ENCODE measurements around the gene VIPAS39. TPM values are rescaled to one million over a fixed set of nuclear protein-coding genes. Genes with fewer than 3 reads are reported as not detected.

VIPAS39 gene
- total and polyA plus RNA-seq, 2 of the 4 experiments (the other 2 are of a cell fraction): 19.0 to 43.0 TPM

GRCh38 chr14:77407158-77407557 is 50.2 kb downstream of the VIPAS39 start:
- no peak for DNase-seq
- BruUV-seq (replicated peaks): no TSS peak

More at GRCh38 chr14:77407158-77407557, 50.2 kb downstream of the VIPAS39 start:
- Histone ChIP-seq H3K79me1 (ENCODE audit: low read depth in 1 of 2, low read length in 2 of 2) (no peaks in the 10 kb centered on the region), H3K4ac (ENCODE audit: low read depth, low read length) (no peak overlapping the region), H3K9me1 (ENCODE audit: insufficient read depth, low read length) (no peaks in the 10 kb centered on the region), H2AK9ac (replicated peaks; ENCODE audit: low read depth, low read length, poor library complexity) (no peak overlapping the region), H4K20me1 (ENCODE audit: insufficient read depth, low read length) (no peaks in the 10 kb centered on the region), H3K23ac (ENCODE audit: low read depth, low read length) (no peak overlapping the region), H3K27ac (ENCODE audit: insufficient read depth, low read length) (no peak overlapping the region), H4K8ac (ENCODE audit: low read depth in 2 of 2, low read length in 2 of 2) (no peak overlapping the region), H3K9me3 (ENCODE audit: control insufficient read depth, insufficient read depth, low read length) (no peaks in the 10 kb centered on the region), H2AK5ac (ENCODE audit: low read depth, low read length) (no peak overlapping the region), H3K4me2 (ENCODE audit: low read depth, low read length) (no peak overlapping the region), H3K4me3 (ENCODE audit: insufficient read depth, low read depth, low read length) (no peak overlapping the region), H3K27me3 (ENCODE audit: control insufficient read depth, insufficient read depth, low read length) (peaks cover 10% of the 10 kb centered on the region), H2BK120ac (ENCODE audit: low read depth, low read length) (no peak overlapping the region), H2BK15ac (ENCODE audit: low read depth, low read length) (no peak overlapping the region), H3K9ac (ENCODE audit: low read depth, low read length) (no peak overlapping the region), H3K56ac (ENCODE audit: extremely low read depth, insufficient read depth, low read length) (no peak overlapping the region), H2BK20ac (ENCODE audit: low read depth, low read length) (no peak overlapping the region), H2BK5ac (ENCODE audit: low read depth, low read length, poor library complexity, severe bottlenecking) (no peak overlapping the region), H2AFZ (replicated peaks; ENCODE audit: low read length, poor library complexity) (no peak overlapping the region), H3K14ac (replicated peaks; ENCODE audit: low read depth, low read length) (no peak overlapping the region), H4K91ac (ENCODE audit: insufficient read depth, low read depth, low read length) (no peak overlapping the region), H3K18ac (ENCODE audit: low read depth, low read length) (no peak overlapping the region), H4K5ac (ENCODE audit: low read depth, low read length) (no peak overlapping the region), H3K4me1 (ENCODE audit: control insufficient read depth, insufficient read depth, low read length) (no peaks in the 10 kb centered on the region), H3K36me3 (ENCODE audit: control insufficient read depth, insufficient read depth, low read length) (no peaks in the 10 kb centered on the region)
- WGBS, 2 experiments (ENCODE audit: extremely low coverage in 2 of 2, insufficient read length in 1 of 2): no CpG with 5 or more reads among the region's 2 CpGs
- intact Hi-C loops (cut with micrococcal nuclease): no loop called here
- TF ChIP-seq SMC3 (IDR thresholded peaks at IDR 0.05; ENCODE audit: low read depth, low read length) (no peak), MAFK (IDR thresholded peaks at IDR 0.05; ENCODE audit: low read depth, low read length) (no peak), FOS (IDR thresholded peaks at IDR 0.05; ENCODE audit: low read depth, low read length) (no peak), MXI1 (IDR thresholded peaks at IDR 0.05; ENCODE audit: borderline replicate concordance, low read depth, low read length) (no peak), USF2 (IDR thresholded peaks at IDR 0.05; ENCODE audit: low read depth, low read length) (no peak)
- dilution Hi-C loops (cut with HindIII; ENCODE audit: low sequenced_read_pairs, unreplicated experiment): no loop called here
- CTCF ChIA-PET: no interaction called here
- ATAC-seq (ENCODE audit: low read depth): no peak
- in situ Hi-C loops (cut with MboI; ENCODE audit: low sequenced_read_pairs): no loop called here
- POLR2A ChIA-PET (ENCODE audit: unreplicated experiment): no interaction called here
